SIG-M5 (cell line): Measurements from ENCODE around the gene SORCS2.

Source experiments
- DNase-seq: peaks from one replicate; lab custom pipeline; 2025; lab: John Stamatoyannopoulos, UW

SORCS2 gene

GRCh38 chr4:7222521-7222920 is 30.2 kb downstream of the SORCS2 start:
- no peak for DNase-seq

- no peak for DNase-seq
These were observed 31.2 kb downstream of the SORCS2 start for GRCh38 chr4:7223541-7223940.

GRCh38 chr4:7224001-7224400 is 31.7 kb downstream of the SORCS2 start:
- no peak for DNase-seq

- no peak for DNase-seq
These were observed 32.7 kb downstream of the SORCS2 start for GRCh38 chr4:7224878-7225533.

- DNase-seq = no peak
These were observed 34.1 kb downstream of the SORCS2 start for GRCh38 chr4:7226439-7226838.

GRCh38 chr4:7227008-7227407 is 34.7 kb downstream of the SORCS2 start:
- DNase-seq = no peak

GRCh38 chr4:7228734-7229133 is 36.4 kb downstream of the SORCS2 start:
- DNase-seq = no peak

GRCh38 chr4:7232061-7232650 is 39.8 kb downstream of the SORCS2 start:
- DNase-seq = no peak

GRCh38 chr4:7233006-7233580 is 40.8 kb downstream of the SORCS2 start:
- DNase-seq = no peak

GRCh38 chr4:7233601-7234000 is 41.3 kb downstream of the SORCS2 start:
- DNase-seq = no peak

- no peak for DNase-seq
These were observed 42.2 kb downstream of the SORCS2 start for GRCh38 chr4:7234355-7235029.

GRCh38 chr4:7235030-7235380 is 42.7 kb downstream of the SORCS2 start:
- no peak for DNase-seq

- no peak for DNase-seq
These were observed 44.5 kb downstream of the SORCS2 start for GRCh38 chr4:7236847-7237246.

GRCh38 chr4:7237873-7238272 is 45.5 kb downstream of the SORCS2 start:
- no peak for DNase-seq

GRCh38 chr4:7238300-7238960 is 46.1 kb downstream of the SORCS2 start:
- no peak for DNase-seq

GRCh38 chr4:7239101-7239820 is 46.9 kb downstream of the SORCS2 start:
- DNase-seq = no peak

GRCh38 chr4:7239844-7240243 is 47.5 kb downstream of the SORCS2 start:
- no peak for DNase-seq

- no peak for DNase-seq
These were observed 48.0 kb downstream of the SORCS2 start for GRCh38 chr4:7240306-7240705.

- no peak for DNase-seq
These were observed 49.3 kb downstream of the SORCS2 start for GRCh38 chr4:7241597-7242125.

GRCh38 chr4:7242766-7243165 is 50.4 kb downstream of the SORCS2 start:
- DNase-seq = no peak

GRCh38 chr4:7243609-7244330 is 51.4 kb downstream of the SORCS2 start:
- no peak for DNase-seq
